Measurements from ENCODE around the gene KCNS3.

DNA sequence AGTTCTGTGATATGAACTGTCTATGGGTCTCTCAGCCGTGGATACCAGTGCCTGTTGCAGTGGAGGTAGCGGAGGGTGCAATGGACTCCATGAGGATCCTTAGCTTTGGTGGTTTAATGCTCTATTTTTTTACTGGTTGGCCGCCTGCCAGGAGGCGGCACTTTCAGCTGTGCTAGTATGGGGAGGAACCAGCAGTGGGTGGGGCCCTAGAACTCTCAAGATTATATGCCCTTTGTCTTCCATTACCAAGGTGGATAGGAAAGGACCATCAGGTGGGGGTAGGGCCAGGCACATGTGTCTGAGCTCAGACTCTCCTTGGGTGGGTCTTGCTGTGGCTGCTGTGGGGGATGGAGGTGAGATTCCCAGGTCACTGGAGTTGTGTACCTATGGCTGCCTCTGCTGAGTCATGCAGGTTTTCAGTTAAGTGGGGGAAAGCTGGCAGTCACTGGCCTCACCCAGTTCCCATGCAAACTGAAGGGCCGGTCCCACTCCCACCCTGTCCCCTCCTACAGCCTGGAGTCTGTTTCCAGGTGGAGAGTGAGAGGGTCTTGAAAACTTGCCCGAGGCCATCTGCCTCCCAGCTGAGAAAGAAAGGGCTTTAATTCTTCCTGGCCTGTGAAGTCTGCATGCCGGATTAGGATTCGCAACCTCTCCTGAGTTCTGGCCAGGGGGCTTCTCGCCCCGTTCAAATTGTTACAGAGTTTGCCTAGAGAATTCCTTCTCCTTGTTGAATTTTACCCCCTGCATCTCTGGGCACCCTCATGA is 14.5 kb downstream of the KCNS3 start:
- no peak for TF ChIP-seq ARNT (IDR thresholded peaks at IDR 0.05)
- no peak for TF ChIP-seq NFRKB (IDR thresholded peaks at IDR 0.05)
- TF ChIP-seq SUZ12 (IDR thresholded peaks at IDR 0.05): no peak
- no peak for TF ChIP-seq ELF4 (IDR thresholded peaks at IDR 0.05)
- TF ChIP-seq FOXM1 (IDR thresholded peaks at IDR 0.05; ENCODE audit: borderline replicate concordance): no peak
- TF ChIP-seq, protein P1, sequence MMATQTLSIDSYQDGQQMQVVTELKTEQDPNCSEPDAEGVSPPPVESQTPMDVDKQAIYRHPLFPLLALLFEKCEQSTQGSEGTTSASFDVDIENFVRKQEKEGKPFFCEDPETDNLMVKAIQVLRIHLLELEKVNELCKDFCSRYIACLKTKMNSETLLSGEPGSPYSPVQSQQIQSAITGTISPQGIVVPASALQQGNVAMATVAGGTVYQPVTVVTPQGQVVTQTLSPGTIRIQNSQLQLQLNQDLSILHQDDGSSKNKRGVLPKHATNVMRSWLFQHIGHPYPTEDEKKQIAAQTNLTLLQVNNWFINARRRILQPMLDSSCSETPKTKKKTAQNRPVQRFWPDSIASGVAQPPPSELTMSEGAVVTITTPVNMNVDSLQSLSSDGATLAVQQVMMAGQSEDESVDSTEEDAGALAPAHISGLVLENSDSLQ (IDR thresholded peaks at IDR 0.05): no peak
- no peak for TF ChIP-seq FOXK2 (IDR thresholded peaks at IDR 0.05)
- TF ChIP-seq FOXA1 (IDR thresholded peaks at IDR 0.05): no peak
- no peak for TF ChIP-seq SP1 (IDR thresholded peaks at IDR 0.05)
- TF ChIP-seq HDGF (IDR thresholded peaks at IDR 0.05; ENCODE audit: borderline replicate concordance): no peak
- no peak for TF ChIP-seq CTBP1 (IDR thresholded peaks at IDR 0.05; ENCODE audit: borderline replicate concordance)
- no peak for TF ChIP-seq TARDBP (IDR thresholded peaks at IDR 0.05)
- TF ChIP-seq BHLHE40 (IDR thresholded peaks at IDR 0.05; ENCODE audit: borderline replicate concordance): no peak
- TF ChIP-seq ZNF384 (IDR thresholded peaks at IDR 0.05): no peak

Data from HEK293T (cell line).